ENCODE results near the gene DDIAS. TPM values are rescaled to one million over a fixed set of nuclear protein-coding genes. Genes with fewer than 3 reads are reported as not detected.
A peak's percentile ranks its signal among the peaks of the same experiment; 100 is the strongest.
"Not testable (repeated sequence)": the region's sequence is repeated elsewhere in the genome, so short reads cannot be mapped to it uniquely, and the experiment has no call there.

DDIAS gene
- polyA plus RNA-seq, 4 donors, result 5.9 to 6.6 (median 6.5) TPM

DNA sequence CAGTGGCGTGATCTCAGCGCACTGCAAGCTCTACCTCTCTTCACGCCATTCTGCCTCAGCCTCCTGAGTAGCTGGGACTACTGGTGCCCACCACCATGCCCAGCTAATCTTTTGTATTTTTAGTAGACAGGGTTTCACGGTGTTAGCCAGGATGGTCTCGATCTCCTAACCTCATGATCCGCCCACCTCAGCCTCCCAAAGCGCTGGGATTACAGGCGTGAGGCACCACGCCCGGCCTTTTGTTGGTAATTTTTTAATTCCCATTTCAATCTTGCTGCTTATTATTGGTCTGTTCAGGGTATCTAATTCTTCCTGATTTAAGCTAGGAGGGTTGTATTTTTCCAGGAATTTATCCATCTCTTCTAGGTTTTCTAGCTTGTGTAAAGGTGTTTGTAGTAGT, 18.2 kb downstream of the DDIAS start:
- DNase-seq (ENCODE audit: low read depth in 4 of 4, low spot score in 2 of 4), result not testable (repeated sequence)

DNA sequence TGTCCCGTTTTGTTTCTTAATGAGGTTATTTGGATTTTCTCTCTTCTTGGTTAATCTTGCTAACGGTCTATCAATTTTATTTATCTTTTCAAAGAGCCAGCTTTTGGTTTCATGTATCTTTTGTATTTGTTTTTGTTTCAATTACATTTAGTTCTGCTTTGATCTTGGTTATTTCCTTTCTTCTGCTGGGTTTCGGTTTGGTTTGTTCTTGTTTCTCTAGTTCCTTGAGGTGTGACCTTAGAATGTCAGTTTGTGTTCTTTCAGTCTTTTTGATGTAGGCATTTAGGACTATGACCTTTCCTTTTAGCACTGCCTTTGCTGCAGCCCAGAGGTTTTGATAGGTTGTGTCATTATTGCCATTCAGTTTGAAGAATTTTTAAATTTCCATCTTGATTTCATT, 18.7 kb downstream of the DDIAS start:
- DNase-seq (ENCODE audit: low read depth in 4 of 4, low spot score in 2 of 4), result not testable (repeated sequence)

- DNase-seq (ENCODE audit: low read depth in 4 of 4, low spot score in 2 of 4), result not testable (repeated sequence)
Measured at GRCh38 chr11:82922396-82923173, 21.0 kb downstream of the DDIAS start.

- no peak for DNase-seq (ENCODE audit: low read depth in 4 of 4, low spot score in 2 of 4)
Measured at GRCh38 chr11:82924522-82925224, 23.1 kb downstream of the DDIAS start.

GRCh38 chr11:82927264-82927880, 25.8 kb downstream of the DDIAS start:
- peak in 1 of 4 donors; percentile 17 for DNase-seq (ENCODE audit: low read depth in 4 of 4, low spot score in 2 of 4)

DNA sequence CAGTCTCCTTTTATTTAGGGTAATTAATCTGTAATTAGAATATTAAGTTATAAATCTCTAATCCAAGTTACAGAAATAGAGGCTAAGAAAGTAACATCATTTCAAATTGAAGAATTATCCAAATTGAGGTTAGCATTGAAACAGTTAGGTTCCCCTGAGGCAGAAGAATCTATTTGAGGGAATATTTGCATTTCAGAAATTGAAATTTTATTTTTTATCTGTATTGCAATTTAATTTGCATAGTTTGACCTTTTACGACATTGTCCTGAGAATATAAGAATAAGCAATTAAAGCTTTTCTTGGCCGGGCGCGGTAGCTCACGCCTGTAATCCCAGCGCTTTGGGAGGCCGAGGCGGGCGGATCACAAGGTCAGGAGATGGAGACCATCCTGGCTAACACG, 27.6 kb downstream of the DDIAS start:
- no peak for DNase-seq (ENCODE audit: low read depth in 4 of 4, low spot score in 2 of 4)

- no peak for DNase-seq (ENCODE audit: low read depth in 4 of 4, low spot score in 2 of 4)
Measured at GRCh38 chr11:82930229-82930628, 28.7 kb downstream of the DDIAS start.

GRCh38 chr11:82930734-82931133, 29.2 kb downstream of the DDIAS start:
- DNase-seq (ENCODE audit: low read depth in 4 of 4, low spot score in 2 of 4), result no peak

DNA sequence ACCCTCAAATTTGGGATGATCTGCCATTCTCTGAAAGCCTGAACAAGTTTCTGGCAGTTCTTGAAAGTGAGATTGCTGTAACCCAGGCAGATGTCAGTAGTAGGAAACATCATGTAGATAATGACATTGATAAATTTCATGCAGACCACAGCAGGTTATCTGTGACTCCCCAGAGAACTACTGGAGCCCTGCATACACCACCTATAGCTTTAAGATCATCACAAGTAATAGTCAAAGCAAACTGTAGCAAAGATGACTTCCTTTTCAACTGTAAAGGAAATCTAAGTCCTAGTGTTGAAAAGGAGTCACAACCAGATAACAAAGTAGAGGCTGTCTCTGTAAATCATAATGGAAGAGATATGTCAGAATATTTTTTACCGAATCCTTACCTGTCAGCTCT, 31.0 kb downstream of the DDIAS start:
- DNase-seq (ENCODE audit: low read depth in 4 of 4, low spot score in 2 of 4), result no peak

DNA sequence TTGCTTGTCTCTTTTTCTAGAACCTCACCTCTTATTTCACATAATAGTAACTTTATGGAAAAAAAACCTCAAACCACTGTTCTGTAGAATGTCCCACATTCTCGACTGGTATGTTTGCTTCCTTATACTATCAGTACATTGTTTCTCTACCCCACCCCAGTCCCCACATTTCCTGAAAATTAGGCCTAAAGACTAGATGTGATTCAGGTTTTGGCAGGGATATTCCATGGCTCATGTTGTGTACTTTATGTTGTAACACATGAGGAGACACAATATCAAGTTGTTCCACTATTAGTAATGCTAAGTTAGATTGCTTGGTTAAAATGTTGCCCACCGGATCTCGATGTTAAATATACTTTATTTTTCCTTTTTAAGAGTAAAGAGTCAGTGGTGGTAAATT, 34.7 kb downstream of the DDIAS start:
- DNase-seq (ENCODE audit: low read depth in 4 of 4, low spot score in 2 of 4), result no peak

GRCh38 chr11:82937554-82937953, 36.0 kb downstream of the DDIAS start:
- DNase-seq (ENCODE audit: low read depth in 4 of 4, low spot score in 2 of 4), result no peak

GRCh38 chr11:82939456-82939855, 37.9 kb downstream of the DDIAS start:
- DNase-seq (ENCODE audit: low read depth in 4 of 4, low spot score in 2 of 4), result no peak

DNA sequence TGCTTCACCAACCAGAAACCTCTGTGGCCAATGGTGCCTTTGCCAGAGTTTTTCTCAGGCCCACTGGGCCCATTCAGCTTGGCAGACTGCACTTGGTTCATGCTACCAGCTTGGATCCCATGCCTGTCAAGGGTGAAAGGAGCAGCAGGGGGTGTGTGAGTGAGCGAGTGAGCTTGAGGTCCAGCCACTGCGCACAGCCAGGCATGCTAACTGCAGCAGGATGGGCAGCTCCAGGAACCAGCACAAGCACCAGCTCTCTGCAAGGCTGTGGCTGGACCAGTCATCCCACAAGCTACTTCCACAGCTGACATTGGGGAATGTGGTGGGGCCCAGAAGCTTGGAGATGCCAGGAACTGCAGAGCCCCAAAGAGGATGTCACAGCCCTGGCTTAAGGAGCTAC, 40.8 kb downstream of the DDIAS start:
- no peak for DNase-seq (ENCODE audit: low read depth in 4 of 4, low spot score in 2 of 4)

GRCh38 chr11:82943430-82943829, 41.9 kb downstream of the DDIAS start:
- not testable (repeated sequence) for DNase-seq (ENCODE audit: low read depth in 4 of 4, low spot score in 2 of 4)

DNA sequence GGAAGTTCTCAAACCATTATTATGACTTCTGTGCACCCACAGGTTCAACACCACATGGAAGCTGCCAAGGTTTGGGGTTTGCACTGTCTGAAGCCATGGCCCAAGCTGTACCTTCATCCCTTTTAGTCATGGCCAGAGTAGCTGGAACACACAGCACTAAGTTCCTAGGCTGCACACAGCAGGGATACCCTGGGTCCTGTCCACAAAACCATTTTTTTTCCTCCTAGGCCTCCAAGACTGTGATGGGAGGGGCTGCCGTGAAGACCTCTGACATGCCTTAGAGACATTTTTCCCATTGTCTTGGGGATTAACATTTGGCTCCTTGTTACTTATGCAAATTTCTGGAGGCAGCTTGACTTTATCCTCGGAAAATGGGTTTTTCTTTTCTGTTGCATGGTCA, 42.7 kb downstream of the DDIAS start:
- no peak for DNase-seq (ENCODE audit: low read depth in 4 of 4, low spot score in 2 of 4)

GRCh38 chr11:82945041-82945440, 43.5 kb downstream of the DDIAS start:
- not testable (repeated sequence) for DNase-seq (ENCODE audit: low read depth in 4 of 4, low spot score in 2 of 4)

DNA sequence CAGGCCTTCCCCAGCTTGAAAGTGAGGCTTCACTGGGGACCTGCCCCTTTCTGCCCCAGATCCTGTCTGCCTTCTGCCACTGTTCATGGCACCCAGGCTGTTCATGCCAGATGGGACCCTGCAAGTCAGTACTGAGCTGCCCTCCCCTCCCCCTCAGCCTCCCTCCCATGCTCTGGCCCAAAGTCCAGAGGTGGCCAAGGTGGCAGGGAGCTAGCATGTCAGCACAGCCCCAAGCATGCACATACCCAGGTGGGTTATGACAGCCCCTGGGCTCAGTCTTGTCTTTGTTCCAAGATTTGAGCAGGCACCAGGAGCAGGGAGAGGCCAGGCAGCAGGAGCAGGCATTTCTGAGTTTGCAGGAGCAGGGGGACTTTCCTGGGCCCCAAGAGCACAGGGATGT, 44.1 kb downstream of the DDIAS start:
- DNase-seq (ENCODE audit: low read depth in 4 of 4, low spot score in 2 of 4), result no peak

- DNase-seq (ENCODE audit: low read depth in 4 of 4, low spot score in 2 of 4), result no peak
Measured at GRCh38 chr11:82949352-82949751, 47.8 kb downstream of the DDIAS start.

DNA sequence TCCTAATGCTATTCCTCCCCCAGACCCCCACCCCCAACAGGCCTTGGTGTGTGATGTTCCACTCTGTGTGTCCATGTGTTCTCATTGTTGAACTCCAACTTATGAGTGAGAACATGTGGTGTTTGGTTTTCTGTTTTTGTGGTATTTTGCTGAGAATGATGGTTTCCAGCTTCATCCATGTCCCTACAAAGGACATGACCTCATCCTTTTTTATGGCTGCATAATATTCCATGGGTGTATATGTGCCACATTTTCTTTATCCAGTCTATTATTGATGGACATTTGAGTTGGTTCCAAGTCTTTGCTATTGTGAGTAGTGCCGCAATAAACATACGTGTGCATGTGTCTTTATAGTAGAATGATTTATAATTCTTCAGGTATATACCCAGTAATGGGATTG, 49.0 kb downstream of the DDIAS start:
- not testable (repeated sequence) for DNase-seq (ENCODE audit: low read depth in 4 of 4, low spot score in 2 of 4)

DNA sequence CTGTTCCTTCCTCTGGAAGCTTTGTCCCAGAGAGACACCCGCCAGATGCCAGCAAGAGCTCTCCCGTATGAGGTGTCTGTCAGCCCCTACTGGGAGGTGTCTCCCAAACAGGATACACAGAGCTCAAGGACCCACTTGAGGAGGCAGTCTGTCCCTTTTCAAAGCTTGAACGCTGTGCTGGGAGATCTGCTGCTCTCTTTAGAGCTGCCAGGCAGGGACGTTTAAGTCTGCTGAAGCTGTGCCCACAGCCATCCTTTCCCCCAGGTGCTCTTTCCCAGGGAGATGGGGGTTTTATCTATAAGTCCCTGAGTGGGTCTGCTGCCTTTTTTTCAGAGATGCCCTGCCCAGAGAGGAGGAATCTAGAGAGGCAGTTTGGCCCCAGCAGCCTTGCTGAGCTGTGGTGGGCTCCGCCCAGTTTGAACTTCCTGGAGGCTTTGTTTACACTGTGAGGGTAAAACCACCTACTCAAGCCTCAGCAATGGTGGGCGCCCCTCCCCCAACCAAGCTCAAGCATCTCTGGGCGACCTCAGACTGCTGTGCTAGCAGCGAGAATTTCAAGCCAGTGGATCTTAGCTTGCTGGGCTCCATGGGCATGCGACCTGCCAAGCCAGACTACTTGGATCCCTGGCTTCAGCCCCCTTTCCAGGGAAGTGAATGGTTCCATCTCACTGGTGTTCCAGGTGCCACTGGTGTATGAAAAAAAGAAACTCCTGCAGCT, 54.4 kb downstream of the DDIAS start:
- not testable (repeated sequence) for DNase-seq (ENCODE audit: low read depth in 4 of 4, low spot score in 2 of 4)
